OCI-LY3 (cell line): ENCODE results near the gene KRTAP5-9.

Experiments used
- CTCF ChIP-seq: fragments of 200-600, 300-600 bp; sonication (generic); IDR thresholded peaks from 2 replicates; pipeline ENCODE4 v1.5.1; 2014; ENCODE audit warnings: antibody characterized with exemption, low read length, low read depth
- EZH2phosphoT487 ChIP-seq: fragments of 200-600 bp; shearing (Covaris generic); IDR thresholded peaks from 2 replicates; pipeline ENCODE4 v1.6.1; 2018; ENCODE audit warnings: antibody characterized with exemption, mixed run types, low read depth

- no peak for TF ChIP-seq CTCF
- TF ChIP-seq EZH2phosphoT487: no peak
Observed at GRCh38 chr11:71504531-71504930, 43.7 kb upstream of the KRTAP5-9 start.
